ENCODE data around the gene GRWD1.
A peak's percentile ranks its signal among the peaks of the same experiment; 100 is the strongest.

Gene GRWD1

GRCh38 chr19:48415395-48415794, 30.4 kb upstream of the GRWD1 start:
- H3K9me3 ChIP-seq (ENCODE audit: control insufficient read depth, low read length) = no peaks in the 10 kb centered on the region
- no peaks in the 10 kb centered on the region for H3K79me2 ChIP-seq
- no peaks in the 10 kb centered on the region for H3K4me1 ChIP-seq
- TF ChIP-seq, protein P1, sequence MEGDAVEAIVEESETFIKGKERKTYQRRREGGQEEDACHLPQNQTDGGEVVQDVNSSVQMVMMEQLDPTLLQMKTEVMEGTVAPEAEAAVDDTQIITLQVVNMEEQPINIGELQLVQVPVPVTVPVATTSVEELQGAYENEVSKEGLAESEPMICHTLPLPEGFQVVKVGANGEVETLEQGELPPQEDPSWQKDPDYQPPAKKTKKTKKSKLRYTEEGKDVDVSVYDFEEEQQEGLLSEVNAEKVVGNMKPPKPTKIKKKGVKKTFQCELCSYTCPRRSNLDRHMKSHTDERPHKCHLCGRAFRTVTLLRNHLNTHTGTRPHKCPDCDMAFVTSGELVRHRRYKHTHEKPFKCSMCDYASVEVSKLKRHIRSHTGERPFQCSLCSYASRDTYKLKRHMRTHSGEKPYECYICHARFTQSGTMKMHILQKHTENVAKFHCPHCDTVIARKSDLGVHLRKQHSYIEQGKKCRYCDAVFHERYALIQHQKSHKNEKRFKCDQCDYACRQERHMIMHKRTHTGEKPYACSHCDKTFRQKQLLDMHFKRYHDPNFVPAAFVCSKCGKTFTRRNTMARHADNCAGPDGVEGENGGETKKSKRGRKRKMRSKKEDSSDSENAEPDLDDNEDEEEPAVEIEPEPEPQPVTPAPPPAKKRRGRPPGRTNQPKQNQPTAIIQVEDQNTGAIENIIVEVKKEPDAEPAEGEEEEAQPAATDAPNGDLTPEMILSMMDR (IDR thresholded peaks at IDR 0.05) = no peak
- H3K4me2 ChIP-seq (ENCODE audit: low read length) = no peak overlapping the region
- no peaks in the 10 kb centered on the region for H3K27me3 ChIP-seq (ENCODE audit: control insufficient read depth, insufficient read depth, low read length)
- no peak overlapping the region for H3K9ac ChIP-seq
- H2AFZ ChIP-seq = peak overlapping the region; percentile 59
- no peaks in the 10 kb centered on the region for H3K36me3 ChIP-seq (ENCODE audit: control insufficient read depth, insufficient read depth, low read length)
- H3K27ac ChIP-seq = no peak overlapping the region
- H3K4me3 ChIP-seq (ENCODE audit: low read depth, low read length) = no peak overlapping the region

DNA sequence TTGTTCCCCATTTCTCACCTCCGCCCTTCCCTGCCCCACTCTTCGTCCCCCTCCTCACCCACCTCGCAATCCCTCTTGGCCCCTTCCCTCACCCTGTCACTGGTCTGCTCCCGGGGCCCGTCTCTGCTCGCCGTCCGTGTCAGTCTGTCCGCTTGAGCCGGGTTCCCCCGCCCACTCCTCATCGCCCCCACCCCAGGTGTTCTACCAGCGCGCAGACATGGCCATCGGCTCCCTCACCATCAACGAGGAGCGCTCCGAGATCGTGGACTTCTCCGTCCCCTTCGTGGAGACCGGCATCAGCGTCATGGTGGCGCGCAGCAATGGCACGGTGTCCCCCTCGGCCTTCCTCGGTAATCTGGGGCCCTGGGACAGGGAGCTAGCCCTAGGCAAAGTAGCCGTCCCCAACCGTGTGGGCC, 30.0 kb upstream of the GRWD1 start:
- Histone ChIP-seq H2AFZ (no peak overlapping the region), H3K27ac (no peak overlapping the region), H3K4me2 (ENCODE audit: low read length) (no peak overlapping the region), H3K79me2 (no peaks in the 10 kb centered on the region), H3K27me3 (ENCODE audit: control insufficient read depth, insufficient read depth, low read length) (no peaks in the 10 kb centered on the region), H3K9ac (no peak overlapping the region), H3K9me3 (ENCODE audit: control insufficient read depth, low read length) (no peaks in the 10 kb centered on the region), H3K4me3 (ENCODE audit: low read depth, low read length) (no peak overlapping the region), H3K36me3 (ENCODE audit: control insufficient read depth, insufficient read depth, low read length) (no peaks in the 10 kb centered on the region), H3K4me1 (no peaks in the 10 kb centered on the region)
- TF ChIP-seq, protein P1 (IDR thresholded peaks at IDR 0.05) = no peak

GRCh38 chr19:48417421-48417820, 28.4 kb upstream of the GRWD1 start:
- H3K36me3 ChIP-seq (ENCODE audit: control insufficient read depth, insufficient read depth, low read length) = no peaks in the 10 kb centered on the region
- no peaks in the 10 kb centered on the region for H3K79me2 ChIP-seq
- H3K9ac ChIP-seq = no peak overlapping the region
- no peak overlapping the region for H3K4me3 ChIP-seq (ENCODE audit: low read depth, low read length)
- no peaks in the 10 kb centered on the region for H3K4me1 ChIP-seq
- no peak overlapping the region for H3K27ac ChIP-seq
- H2AFZ ChIP-seq = no peak overlapping the region
- H3K4me2 ChIP-seq (ENCODE audit: low read length) = no peak overlapping the region
- no peaks in the 10 kb centered on the region for H3K27me3 ChIP-seq (ENCODE audit: control insufficient read depth, insufficient read depth, low read length)
- TF ChIP-seq, protein P1 (IDR thresholded peaks at IDR 0.05) = no peak
- H3K9me3 ChIP-seq (ENCODE audit: control insufficient read depth, low read length) = no peaks in the 10 kb centered on the region

DNA sequence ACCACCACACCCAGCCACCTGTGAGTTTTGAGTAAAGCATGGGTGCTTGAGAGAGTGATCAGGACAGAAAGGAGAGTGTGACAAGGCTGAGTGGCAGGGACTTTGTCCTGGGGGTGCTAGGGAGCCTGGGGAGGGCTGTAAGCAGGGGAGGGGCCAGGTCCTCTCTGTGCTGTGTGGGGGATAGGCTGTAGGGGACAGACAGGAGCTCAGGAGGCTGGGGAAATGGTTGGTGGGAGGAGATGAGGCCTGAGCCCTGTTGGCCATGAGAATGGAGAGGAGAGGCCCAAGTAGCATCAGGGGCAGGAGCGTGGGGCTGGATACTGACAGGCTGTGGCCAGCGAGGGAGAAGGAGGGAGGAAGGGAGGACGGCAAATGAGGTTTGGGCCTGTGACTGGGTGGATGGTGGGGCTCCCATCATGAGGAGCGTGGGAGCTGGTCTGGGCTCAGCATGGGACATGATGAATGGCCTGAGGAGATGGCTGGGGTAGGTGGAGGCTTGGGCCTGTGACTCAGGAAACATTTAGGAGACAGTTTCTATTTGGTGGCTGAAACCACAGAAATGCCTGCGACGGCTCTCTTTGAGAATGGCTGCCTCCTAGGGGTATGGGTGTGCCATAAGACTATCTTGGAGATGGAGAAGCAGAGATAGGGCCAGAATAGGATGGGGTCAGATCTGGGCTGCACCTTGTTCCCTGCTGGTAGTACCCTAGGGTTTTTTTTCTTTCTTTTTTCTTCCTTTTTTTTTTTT, 27.3 kb upstream of the GRWD1 start:
- Histone ChIP-seq H2AFZ (no peak overlapping the region), H3K27me3 (ENCODE audit: control insufficient read depth, insufficient read depth, low read length) (no peaks in the 10 kb centered on the region), H3K9me3 (ENCODE audit: control insufficient read depth, low read length) (no peaks in the 10 kb centered on the region), H3K4me3 (ENCODE audit: low read depth, low read length) (no peak overlapping the region), H3K36me3 (ENCODE audit: control insufficient read depth, insufficient read depth, low read length) (no peaks in the 10 kb centered on the region), H3K4me1 (no peaks in the 10 kb centered on the region), H3K9ac (no peak overlapping the region), H3K27ac (no peak overlapping the region), H3K4me2 (ENCODE audit: low read length) (no peak overlapping the region), H3K79me2 (no peaks in the 10 kb centered on the region)
- TF ChIP-seq, protein P1 (IDR thresholded peaks at IDR 0.05) = no peak

All from parathyroid adenoma (tissue), 2 donors.